Peyer's patch (tissue), 4 donors: Measurements from ENCODE around the gene NBAS. TPM values are rescaled to one million over a fixed set of nuclear protein-coding genes. Genes with fewer than 3 reads are reported as not detected.

ENCODE experiments used
- DNase-seq, 3 donors: peaks; one replicate each; pipeline ENCODE4 v3.0.0-alpha.2; 2017 to 2019
- H3K27ac ChIP-seq, 4 donors: fragments of 200-600 bp; sonication (generic); one replicate each; pipeline ENCODE4 v1.5.1; 2016 to 2019
- H3K27me3 ChIP-seq, 2 donors: fragments of 200-600 bp; sonication (generic); one replicate each; pipeline ENCODE4 v1.5.1; 2019
- H3K36me3 ChIP-seq, 3 donors: fragments of 200-600 bp; sonication (generic); one replicate each; pipeline ENCODE4 v1.5.1; 2016 to 2019
- H3K4me1 ChIP-seq, 4 donors: fragments of 200-600 bp; sonication (generic); one replicate each; pipeline ENCODE4 v1.5.1; 2016 to 2019
- H3K4me3 ChIP-seq, 4 donors: fragments of 200-600 bp; sonication (generic); 1 replicate in 3 of 4; 2 replicates in 1 of 4; pipeline ENCODE4 v1.5.1; 2016 to 2019; ENCODE audit warnings: mild to moderate bottlenecking in 1 of 4
- H3K9me3 ChIP-seq, 4 donors: fragments of 200-600 bp; sonication (generic); one replicate each; pipeline ENCODE4 v1.5.1; 2016 to 2019; ENCODE audit warnings: mild to moderate bottlenecking in 1 of 4
- CTCF ChIP-seq, 6 experiments: fragments of 450-650 bp in 4 of 6; fragments of 200-600 bp in 2 of 6; sonication (generic) in 1 of 6; IDR thresholded peaks; one replicate each; pipeline ENCODE4 v1.5.1; 2017 to 2019; ENCODE audit warnings: antibody characterized with exemption in 6 of 6, mild to moderate bottlenecking in 3 of 6, moderate library complexity in 1 of 6
- POLR2A ChIP-seq, 2 donors: fragments of 450-650 bp; IDR thresholded peaks; one replicate each; pipeline ENCODE4 v1.5.1; 2017; ENCODE audit warnings: antibody characterized with exemption in 2 of 2, mild to moderate bottlenecking in 2 of 2, moderate library complexity in 2 of 2
- total RNA-seq, 4 donors: library from RNA; depleted of rRNA; stranded (reverse); fragments of >200 nt; gene quantifications; one replicate each; pipeline ENCODE4 v1.1.0, GENCODE V29; 2016

NBAS gene
- total RNA-seq, 4 donors from 2014 or later = 43.2 to 70.2 (median 55.3) TPM

GRCh38 chr2:15243762-15244161 is 317.4 kb downstream of the NBAS start:
- DNase-seq = no peak
- H3K4me3 ChIP-seq = no peak overlapping the region
- no peak overlapping the region for H3K27ac ChIP-seq
- no peaks in the 10 kb centered on the region for H3K36me3 ChIP-seq
- no peak for TF ChIP-seq POLR2A (IDR thresholded peaks at IDR 0.05)
- TF ChIP-seq CTCF (IDR thresholded peaks at IDR 0.05) = no peak
- H3K9me3 ChIP-seq = no peaks in the 10 kb centered on the region
- no peaks in the 10 kb centered on the region for H3K4me1 ChIP-seq
- H3K27me3 ChIP-seq = no peaks in the 10 kb centered on the region

- no peaks in the 10 kb centered on the region for H3K27me3 ChIP-seq
- H3K27ac ChIP-seq = no peak overlapping the region
- TF ChIP-seq CTCF (IDR thresholded peaks at IDR 0.05) (no peak), POLR2A (IDR thresholded peaks at IDR 0.05) (no peak)
- no peak for DNase-seq
- H3K9me3 ChIP-seq = no peaks in the 10 kb centered on the region
- no peak overlapping the region for H3K4me3 ChIP-seq
- H3K36me3 ChIP-seq = no peaks in the 10 kb centered on the region
- no peaks in the 10 kb centered on the region for H3K4me1 ChIP-seq
Measured at GRCh38 chr2:15242936-15243461, 318.1 kb downstream of the NBAS start.

- Histone ChIP-seq H3K27ac (no peak overlapping the region), H3K4me3 (no peak overlapping the region), H3K27me3 (no peaks in the 10 kb centered on the region), H3K9me3 (no peaks in the 10 kb centered on the region), H3K4me1 (no peaks in the 10 kb centered on the region), H3K36me3 (peaks cover 0 to 3% (median 0%) of the 10 kb centered on the region in 3 donors)
- DNase-seq = no peak
- TF ChIP-seq POLR2A (IDR thresholded peaks at IDR 0.05) (no peak), CTCF (IDR thresholded peaks at IDR 0.05) (no peak)
Measured at GRCh38 chr2:15241929-15242328, 319.2 kb downstream of the NBAS start.

GRCh38 chr2:15241201-15241600 is 319.9 kb downstream of the NBAS start:
- no peaks in the 10 kb centered on the region for H3K27me3 ChIP-seq
- no peaks in the 10 kb centered on the region for H3K9me3 ChIP-seq
- no peak for DNase-seq
- H3K36me3 ChIP-seq = peaks cover 0 to 4% (median 0%) of the 10 kb centered on the region in 3 donors
- H3K4me1 ChIP-seq = no peaks in the 10 kb centered on the region
- H3K27ac ChIP-seq = no peak overlapping the region
- no peak overlapping the region for H3K4me3 ChIP-seq
- TF ChIP-seq CTCF (IDR thresholded peaks at IDR 0.05) (no peak), POLR2A (IDR thresholded peaks at IDR 0.05) (no peak)

- DNase-seq = no peak
- no peak for TF ChIP-seq POLR2A (IDR thresholded peaks at IDR 0.05)
- no peak for TF ChIP-seq CTCF (IDR thresholded peaks at IDR 0.05)
- no peaks in the 10 kb centered on the region for H3K9me3 ChIP-seq
- H3K27me3 ChIP-seq = no peaks in the 10 kb centered on the region
- peaks cover 0 to 18% (median 0%) of the 10 kb centered on the region in 3 donors for H3K36me3 ChIP-seq
- H3K4me1 ChIP-seq = no peaks in the 10 kb centered on the region
- no peak overlapping the region for H3K4me3 ChIP-seq
- no peak overlapping the region for H3K27ac ChIP-seq
Measured at GRCh38 chr2:15238028-15238427, 323.1 kb downstream of the NBAS start.
